Measurements from ENCODE around the gene STX1A.
A peak's percentile ranks its signal among the peaks of the same experiment; 100 is the strongest.
"Not testable (repeated sequence)": the region's sequence is repeated elsewhere in the genome, so short reads cannot be mapped to it uniquely, and the experiment has no call there.

STX1A gene

GRCh38 chr7:73667344-73668102 is 51.9 kb downstream of the STX1A start, which contains the start of gene VPS37D:
TSS of gene VPS37D (plus strand) at chr7:73667831. CDS start at chr7:73667959, 128 bp downstream.
- H3K4me3 ChIP-seq (ENCODE audit: low read depth, low read length): peak within 1 kb of the TSS; percentile 49
- H3K27me3 ChIP-seq: 0 out of 2 replicates have a peak, but pooled peaks cover 3% of the 10 kb centered on the region
- peak; percentile 58 for TF ChIP-seq CTCF (IDR thresholded peaks at IDR 0.05; ENCODE audit: low read depth, low read length)
- no peaks in the 10 kb centered on the region for H3K9me3 ChIP-seq
- no peaks in the 10 kb centered on the region for H3K4me1 ChIP-seq
- no peaks in the 10 kb centered on the region for H3K36me3 ChIP-seq
- DNase-seq: peak; percentile 92

GRCh38 chr7:73663033-73663432 is 56.4 kb downstream of the STX1A start:
- H3K4me1 ChIP-seq: no peaks in the 10 kb centered on the region
- no peaks in the 10 kb centered on the region for H3K36me3 ChIP-seq
- H3K4me3 ChIP-seq (ENCODE audit: low read depth, low read length): no peak overlapping the region
- peaks cover 15% of the 10 kb centered on the region for H3K27me3 ChIP-seq
- TF ChIP-seq CTCF (IDR thresholded peaks at IDR 0.05; ENCODE audit: low read depth, low read length): no peak
- H3K9me3 ChIP-seq: no peaks in the 10 kb centered on the region
- DNase-seq: no peak

- not testable (repeated sequence) for H3K4me3 ChIP-seq (ENCODE audit: low read depth, low read length); DNase-seq; H3K9me3 ChIP-seq; H3K36me3 ChIP-seq; H3K4me1 ChIP-seq
- peaks cover 15% of the 10 kb centered on the region for H3K27me3 ChIP-seq
These were observed 58.9 kb downstream of the STX1A start for GRCh38 chr7:73660594-73660993.

GRCh38 chr7:73659983-73660382 is 59.5 kb downstream of the STX1A start:
- no peak for DNase-seq
- no peak for TF ChIP-seq CTCF (IDR thresholded peaks at IDR 0.05; ENCODE audit: low read depth, low read length)
- Histone ChIP-seq H3K36me3 (no peaks in the 10 kb centered on the region), H3K4me1 (no peaks in the 10 kb centered on the region), H3K4me3 (ENCODE audit: low read depth, low read length) (no peak overlapping the region), H3K27me3 (peaks cover 15% of the 10 kb centered on the region), H3K9me3 (no peaks in the 10 kb centered on the region)

- not testable (repeated sequence) for DNase-seq; H3K4me1 ChIP-seq; H3K4me3 ChIP-seq (ENCODE audit: low read depth, low read length); H3K9me3 ChIP-seq; H3K36me3 ChIP-seq
- peaks cover 25% of the 10 kb centered on the region for H3K27me3 ChIP-seq
These were observed 64.2 kb downstream of the STX1A start for GRCh38 chr7:73655309-73655708.

- H3K4me1 ChIP-seq: no peaks in the 10 kb centered on the region
- peaks cover 45% of the 10 kb centered on the region for H3K27me3 ChIP-seq
- DNase-seq: no peak
- no peaks in the 10 kb centered on the region for H3K9me3 ChIP-seq
- H3K4me3 ChIP-seq (ENCODE audit: low read depth, low read length): no peak overlapping the region
- no peak for TF ChIP-seq CTCF (IDR thresholded peaks at IDR 0.05; ENCODE audit: low read depth, low read length)
- H3K36me3 ChIP-seq: no peaks in the 10 kb centered on the region
These were observed 66.9 kb downstream of the STX1A start for GRCh38 chr7:73652541-73652949.

GRCh38 chr7:73650524-73650923 is 68.9 kb downstream of the STX1A start:
- H3K9me3 ChIP-seq: no peaks in the 10 kb centered on the region
- no peak for TF ChIP-seq CTCF (IDR thresholded peaks at IDR 0.05; ENCODE audit: low read depth, low read length)
- peaks cover 63% of the 10 kb centered on the region for H3K27me3 ChIP-seq
- H3K4me1 ChIP-seq: no peaks in the 10 kb centered on the region
- H3K36me3 ChIP-seq: no peaks in the 10 kb centered on the region
- DNase-seq: no peak
- no peak overlapping the region for H3K4me3 ChIP-seq (ENCODE audit: low read depth, low read length)
